M059J (cell line): ENCODE results near the gene SYT9. TPM values are rescaled to one million over a fixed set of nuclear protein-coding genes. Genes with fewer than 3 reads are reported as not detected.

Source experiments
- DNase-seq: peaks from one replicate; pipeline ENCODE4 v3.0.0-alpha.2; 2012; ENCODE audit warnings: low read depth
- total RNA-seq: library from RNA; depleted of rRNA; stranded (reverse); fragments of >200 nt; shearing (Covaris generic); gene quantifications from 2 replicates; pipeline ENCODE4 v1.2.3, GENCODE V29; 2014

SYT9 gene
- total RNA-seq, 1 experiment from 2014 or later: 0.59 TPM

- DNase-seq: no peak
These were observed 176.0 kb downstream of the SYT9 start for GRCh38 chr11:7427733-7428132.

- no peak for DNase-seq
These were observed 176.5 kb downstream of the SYT9 start for GRCh38 chr11:7428196-7428595.

DNA sequence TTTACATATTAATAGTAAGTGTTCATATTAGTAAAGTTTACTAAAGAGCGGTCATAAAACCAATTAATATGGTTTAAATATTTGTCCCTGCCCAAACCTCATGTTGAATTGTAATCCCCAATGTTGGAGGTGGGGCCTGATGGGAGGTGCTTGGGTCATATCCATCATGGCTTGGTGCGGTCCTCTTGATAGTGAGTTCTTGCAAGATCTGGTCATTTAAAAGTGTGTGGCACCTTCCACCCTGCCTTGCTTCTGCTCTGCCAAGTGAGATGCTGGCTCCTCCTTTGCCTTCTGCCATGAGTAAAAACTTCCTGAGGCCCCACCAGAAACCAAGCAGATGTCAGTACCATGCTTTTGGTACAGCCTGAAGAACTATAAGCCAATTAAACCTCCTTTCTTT is 178.8 kb downstream of the SYT9 start:
- no peak for DNase-seq

DNA sequence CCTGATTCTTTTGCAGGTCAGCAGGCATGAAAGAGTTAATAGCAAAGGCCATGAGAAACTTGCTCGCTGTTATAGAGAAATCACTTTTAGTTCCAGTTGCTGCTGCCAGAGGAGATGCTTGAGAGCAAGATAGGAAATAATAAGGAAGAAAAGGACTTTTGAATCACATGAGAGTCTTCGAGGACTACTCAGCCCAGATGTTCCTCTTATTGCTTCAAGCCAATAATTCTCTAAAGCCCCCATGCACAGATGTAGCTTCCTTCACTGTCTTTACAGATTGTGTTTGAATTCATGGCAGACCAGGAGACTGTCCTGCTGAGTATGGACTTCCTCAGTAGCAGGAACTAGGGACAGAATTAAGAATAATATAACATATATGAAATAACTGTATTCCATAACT is 183.5 kb downstream of the SYT9 start:
- no peak for DNase-seq

- DNase-seq: no peak
These were observed 184.4 kb downstream of the SYT9 start for GRCh38 chr11:7436146-7436545.

GRCh38 chr11:7436657-7437056 is 185.0 kb downstream of the SYT9 start:
- no peak for DNase-seq

DNA sequence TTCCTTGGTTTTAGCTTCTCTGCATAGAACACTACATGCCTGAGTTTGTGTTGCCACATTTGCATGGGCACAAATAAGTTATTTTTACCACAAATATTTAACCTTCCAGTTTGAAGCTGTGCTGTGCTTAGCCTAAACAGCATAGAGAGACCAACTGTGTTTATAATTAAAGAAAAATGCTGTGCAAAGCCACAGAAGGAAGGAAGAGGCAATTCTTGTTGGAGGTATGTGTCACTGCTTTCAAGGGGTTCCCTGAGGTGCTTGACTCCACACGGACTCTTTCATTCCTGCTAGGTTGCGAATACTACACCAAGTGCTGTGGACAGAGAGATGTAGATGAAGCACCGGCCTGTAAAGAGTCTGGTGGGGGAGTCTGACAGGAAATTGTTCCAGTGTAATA is 186.0 kb downstream of the SYT9 start:
- peak; percentile 94 for DNase-seq

GRCh38 chr11:7439746-7440320 is 188.1 kb downstream of the SYT9 start:
- no peak for DNase-seq

GRCh38 chr11:7442588-7443215 is 191.0 kb downstream of the SYT9 start:
- DNase-seq: peak; percentile 58

DNA sequence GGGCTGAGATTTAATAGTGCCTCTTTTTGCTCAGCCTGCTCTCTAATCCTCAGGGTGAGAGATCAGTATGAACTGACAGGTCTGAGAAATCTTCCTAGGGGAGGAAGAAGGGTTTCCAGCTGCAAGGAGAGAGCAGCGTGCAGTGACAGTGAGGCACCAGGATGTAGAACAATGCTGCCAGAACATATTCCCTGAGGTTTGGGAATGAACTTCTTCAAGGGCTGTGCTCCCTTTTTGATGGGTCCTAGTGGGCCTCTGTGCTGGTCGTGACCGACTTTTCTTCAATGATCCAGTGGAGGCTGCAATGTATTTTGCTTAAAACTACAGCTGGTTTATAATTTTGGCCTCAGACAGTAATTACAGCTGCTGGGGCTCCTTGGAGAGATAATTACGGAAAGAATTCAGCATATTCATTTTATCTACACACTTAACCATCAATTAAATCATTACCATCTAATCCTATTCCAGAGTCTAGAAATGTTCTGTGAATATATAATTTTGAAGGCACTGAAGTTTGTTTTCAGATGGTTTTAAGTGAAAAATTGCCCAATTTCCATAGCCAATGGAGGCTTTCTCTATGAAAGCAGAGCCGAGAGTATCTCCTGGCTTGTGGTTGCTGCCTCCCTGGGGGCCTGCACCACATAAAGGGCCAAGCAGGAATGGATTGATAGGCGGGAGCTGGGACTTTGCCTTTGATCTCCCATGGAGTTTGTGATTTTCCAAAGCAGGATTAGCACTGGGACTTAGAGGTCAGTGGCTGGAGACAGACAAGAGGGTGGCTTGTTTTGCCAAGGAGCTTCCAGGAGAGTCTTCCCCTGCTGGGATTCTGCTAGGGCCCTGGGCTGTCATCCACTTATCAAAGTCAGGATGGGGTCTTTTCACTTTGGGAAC is 192.6 kb downstream of the SYT9 start:
- DNase-seq: no peak

GRCh38 chr11:7445564-7445963 is 193.9 kb downstream of the SYT9 start:
- DNase-seq: no peak

DNA sequence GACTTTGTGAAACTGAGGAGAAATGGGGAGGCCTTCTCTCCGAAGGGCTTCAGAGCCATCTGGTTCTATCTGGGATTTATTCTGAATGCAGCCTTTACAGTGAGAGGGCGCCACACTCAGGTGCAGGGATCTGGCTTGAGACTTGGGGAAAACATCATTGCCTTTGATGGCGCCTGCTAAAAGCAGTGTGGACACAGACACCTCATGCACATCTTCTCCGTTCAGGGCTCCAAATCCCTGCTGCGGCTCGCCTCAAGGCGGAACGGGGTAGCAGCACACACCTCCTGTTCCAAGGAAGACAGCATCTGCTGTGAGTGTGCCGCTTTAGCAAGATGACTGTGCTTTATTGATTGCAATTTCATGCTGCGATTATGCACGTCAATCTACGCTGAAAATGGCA is 196.5 kb downstream of the SYT9 start:
- DNase-seq: no peak

GRCh38 chr11:7449211-7449840 is 197.6 kb downstream of the SYT9 start:
- DNase-seq: peak; percentile 14

GRCh38 chr11:7449841-7450214 is 198.1 kb downstream of the SYT9 start:
- peak; percentile 34 for DNase-seq

GRCh38 chr11:7450836-7451235 is 199.1 kb downstream of the SYT9 start:
- DNase-seq: no peak

GRCh38 chr11:7451520-7451919 is 199.8 kb downstream of the SYT9 start:
- DNase-seq: no peak

DNA sequence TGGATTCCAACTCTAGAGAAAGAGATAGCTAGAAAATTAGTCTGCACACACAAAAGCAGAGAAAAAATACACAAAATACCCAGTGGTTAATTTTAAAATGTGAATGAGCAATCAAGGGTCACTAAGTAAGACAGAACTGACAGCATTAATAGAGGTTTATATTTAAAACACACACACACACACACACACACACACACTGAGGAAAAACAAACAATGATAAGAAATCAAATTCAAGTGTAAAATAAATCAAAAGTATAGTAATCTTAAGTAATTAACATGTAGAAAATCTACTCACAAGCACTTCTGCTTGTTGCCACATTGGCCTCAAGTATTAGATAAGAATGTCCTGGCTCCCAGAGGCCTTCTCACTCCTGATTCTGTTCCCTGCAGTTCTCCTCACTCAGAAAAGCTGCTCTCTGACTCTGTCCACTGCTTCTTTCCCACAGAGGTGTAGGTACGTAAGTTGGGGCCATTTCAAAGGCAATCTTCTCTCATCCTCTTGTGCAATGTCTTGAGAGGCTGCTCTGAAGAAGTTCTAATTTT is 200.3 kb downstream of the SYT9 start:
- no peak for DNase-seq

DNA sequence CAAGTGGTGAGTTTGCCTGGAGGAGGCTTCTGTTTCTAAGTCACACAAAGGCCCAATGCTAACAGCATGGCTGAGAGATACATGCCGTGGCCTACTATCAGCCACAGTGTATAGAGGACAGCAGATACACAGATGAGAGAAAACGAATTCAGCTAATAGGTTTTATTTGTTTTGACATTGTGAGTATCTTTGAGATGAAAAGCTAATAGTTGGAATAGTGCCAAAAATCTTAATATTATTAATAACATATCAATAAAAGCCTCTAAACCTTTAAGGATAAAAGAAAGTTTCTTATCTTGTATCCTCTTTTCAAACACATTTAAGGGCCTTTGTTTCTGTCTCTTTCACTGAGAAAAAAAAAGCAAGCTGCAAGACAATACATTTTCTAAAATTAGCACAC is 203.2 kb downstream of the SYT9 start:
- DNase-seq: no peak

GRCh38 chr11:7457211-7457610 is 205.5 kb downstream of the SYT9 start:
- DNase-seq: peak; percentile 92

GRCh38 chr11:7462706-7463105 is 211.0 kb downstream of the SYT9 start:
- DNase-seq: no peak

DNA sequence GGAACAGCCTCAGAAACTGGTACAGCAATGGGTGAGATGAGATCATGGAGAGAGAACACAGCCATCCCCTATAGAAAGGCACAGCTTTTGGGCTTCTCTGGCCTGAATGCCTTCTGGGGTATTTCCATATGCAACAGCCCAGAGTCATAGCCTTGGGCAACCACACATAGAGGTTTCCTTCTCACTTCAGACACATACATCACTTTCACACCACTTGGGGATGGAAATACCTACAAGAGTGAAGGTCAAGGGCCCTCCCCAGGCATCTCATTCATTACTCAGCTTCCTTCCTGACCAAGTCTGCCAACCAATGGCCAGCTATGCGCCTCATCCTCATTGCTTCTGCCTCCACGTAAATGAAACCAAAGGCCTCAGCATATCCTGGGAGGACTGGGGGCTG is 215.9 kb downstream of the SYT9 start:
- DNase-seq: peak; percentile 72

DNA sequence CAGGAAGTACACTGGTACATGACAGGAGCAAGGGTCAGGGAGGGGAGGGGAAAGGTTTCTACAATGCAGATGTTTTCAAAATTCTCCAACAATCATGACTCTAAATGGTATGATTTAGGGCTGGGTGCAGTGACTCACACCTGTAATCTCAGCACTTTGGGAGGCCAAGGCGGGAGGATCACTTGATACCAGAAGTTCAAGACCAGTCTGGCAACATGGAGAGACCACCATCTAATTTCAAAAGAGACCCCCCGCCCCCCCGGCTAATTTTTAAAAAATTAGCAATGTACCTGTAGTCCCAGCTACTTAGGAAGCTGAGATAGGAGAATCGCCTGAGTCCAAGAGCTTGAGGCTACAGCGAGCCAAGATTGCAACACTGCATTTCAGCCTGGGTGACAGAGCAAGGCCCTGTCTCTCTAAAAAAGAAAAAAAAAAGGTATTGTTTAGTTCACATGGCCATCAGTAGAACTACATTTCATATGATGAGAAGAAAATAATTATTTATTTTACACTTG is 217.7 kb downstream of the SYT9 start:
- no peak for DNase-seq
